Measurements from ENCODE around the gene LRP1.

Gene LRP1

DNA sequence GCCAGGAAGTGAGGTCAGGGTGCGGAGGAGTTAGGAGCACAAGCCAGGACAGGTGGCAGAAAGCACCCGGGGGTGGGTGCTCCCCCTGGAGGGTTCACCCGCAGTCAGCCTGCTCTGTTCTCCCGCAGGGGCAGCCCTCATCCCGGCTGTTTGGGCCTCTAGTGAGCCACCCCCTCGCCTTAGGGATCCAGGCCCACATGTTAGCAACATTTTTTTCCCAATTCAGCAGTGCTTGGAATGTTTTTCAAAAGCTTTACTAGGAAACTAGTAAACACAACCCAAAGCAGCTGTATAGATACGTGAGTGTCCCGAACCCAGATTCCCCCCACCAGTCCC, 59.8 kb downstream of the LRP1 start:
- in situ Hi-C loops (cut with MboI; ENCODE audit: low sequenced_read_pairs), result no loop called here

DNA sequence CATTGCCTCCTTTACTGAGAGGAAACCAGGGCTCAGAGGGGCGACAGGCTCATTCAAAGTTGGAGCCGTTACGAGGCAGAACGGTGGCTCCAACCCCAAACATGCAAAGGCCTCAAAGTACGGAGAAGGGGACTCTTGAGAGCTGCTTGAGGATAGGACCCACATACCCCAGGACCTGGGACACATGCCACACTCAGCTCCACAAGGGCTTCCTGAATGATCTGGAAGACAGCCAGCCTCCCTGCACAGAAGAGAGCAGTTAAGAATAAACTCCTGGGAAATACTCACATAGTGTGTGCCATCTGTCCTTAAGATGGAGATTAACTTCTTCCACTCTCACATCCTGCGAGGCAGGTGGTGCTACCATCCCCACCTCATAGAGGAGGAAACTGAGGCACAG, 61.8 kb downstream of the LRP1 start:
- in situ Hi-C loops (cut with MboI; ENCODE audit: low sequenced_read_pairs), result no loop called here

DNA sequence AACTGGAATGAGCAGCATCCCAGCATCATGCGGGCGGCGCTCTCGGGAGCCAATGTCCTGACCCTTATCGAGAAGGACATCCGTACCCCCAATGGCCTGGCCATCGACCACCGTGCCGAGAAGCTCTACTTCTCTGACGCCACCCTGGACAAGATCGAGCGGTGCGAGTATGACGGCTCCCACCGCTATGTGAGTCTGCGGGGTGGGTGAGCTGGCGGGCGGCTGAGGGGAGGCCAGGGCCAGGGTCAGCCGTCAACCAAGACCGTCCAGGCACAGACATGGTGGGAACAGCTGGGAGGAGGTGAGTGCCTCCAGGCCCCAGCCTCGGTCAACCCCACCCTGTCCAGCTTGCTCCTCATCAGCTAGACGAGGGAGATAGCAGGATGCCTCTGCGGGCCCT, 62.5 kb downstream of the LRP1 start:
- in situ Hi-C loops (cut with MboI; ENCODE audit: low sequenced_read_pairs), result no loop called here

- in situ Hi-C loops (cut with MboI; ENCODE audit: low sequenced_read_pairs), result no loop called here
Measured at GRCh38 chr12:57191410-57191809, 63.1 kb downstream of the LRP1 start.

GRCh38 chr12:57192920-57193319, 64.6 kb downstream of the LRP1 start:
- in situ Hi-C loops (cut with MboI; ENCODE audit: low sequenced_read_pairs), result no loop called here

DNA sequence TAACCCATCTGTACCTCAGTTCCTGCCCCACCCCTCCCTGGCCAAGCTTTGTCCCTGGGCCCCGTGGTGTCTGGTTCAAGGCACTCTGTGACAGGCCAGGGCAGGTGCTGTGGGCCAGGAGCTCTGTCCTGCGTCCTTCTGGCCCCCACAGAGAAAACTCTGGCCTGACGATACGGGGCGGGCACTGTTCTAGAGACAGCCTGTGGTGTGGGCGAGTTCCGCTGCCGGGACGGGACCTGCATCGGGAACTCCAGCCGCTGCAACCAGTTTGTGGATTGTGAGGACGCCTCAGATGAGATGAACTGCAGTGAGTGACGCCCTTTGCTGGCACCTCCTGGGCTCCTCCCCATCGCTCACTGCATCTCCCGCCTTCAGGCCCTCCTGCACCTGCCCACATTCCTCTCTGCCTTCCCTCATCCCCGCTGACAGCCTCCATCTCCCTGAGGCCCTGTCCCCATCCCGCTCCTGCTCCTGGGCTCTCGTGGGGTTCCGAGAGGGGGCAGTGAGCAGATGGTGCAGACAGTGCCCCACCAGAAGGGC, 65.5 kb downstream of the LRP1 start:
- in situ Hi-C loops (cut with MboI; ENCODE audit: low sequenced_read_pairs), result no loop called here

DNA sequence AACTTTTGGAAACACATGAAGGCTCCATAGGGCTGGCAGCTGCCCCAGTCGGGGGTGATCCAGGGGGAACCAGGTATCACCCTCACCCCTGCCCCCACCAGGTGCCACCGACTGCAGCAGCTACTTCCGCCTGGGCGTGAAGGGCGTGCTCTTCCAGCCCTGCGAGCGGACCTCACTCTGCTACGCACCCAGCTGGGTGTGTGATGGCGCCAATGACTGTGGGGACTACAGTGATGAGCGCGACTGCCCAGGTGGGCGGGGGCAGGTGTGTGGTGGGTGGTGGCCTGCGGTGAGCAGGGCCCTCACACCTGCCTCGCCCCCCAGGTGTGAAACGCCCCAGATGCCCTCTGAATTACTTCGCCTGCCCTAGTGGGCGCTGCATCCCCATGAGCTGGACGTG, 66.0 kb downstream of the LRP1 start:
- in situ Hi-C loops (cut with MboI; ENCODE audit: low sequenced_read_pairs), result no loop called here

DNA sequence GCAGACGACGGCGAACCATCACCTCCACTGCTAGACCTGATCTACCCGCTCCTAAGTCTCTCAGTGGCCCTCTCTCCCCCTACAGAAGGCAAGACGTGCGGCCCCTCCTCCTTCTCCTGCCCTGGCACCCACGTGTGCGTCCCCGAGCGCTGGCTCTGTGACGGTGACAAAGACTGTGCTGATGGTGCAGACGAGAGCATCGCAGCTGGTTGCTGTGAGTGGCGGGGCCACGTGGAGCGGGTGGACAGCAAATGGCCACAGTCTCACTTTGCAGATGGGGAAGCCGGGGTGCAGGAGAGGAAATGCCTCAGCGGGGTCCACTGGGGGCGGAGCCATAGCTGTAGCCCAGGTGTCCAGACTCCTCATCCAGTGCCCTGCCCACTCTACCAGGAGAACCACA, 66.9 kb downstream of the LRP1 start:
- in situ Hi-C loops (cut with MboI; ENCODE audit: low sequenced_read_pairs), result no loop called here

GRCh38 chr12:57195611-57196371, 67.5 kb downstream of the LRP1 start:
- in situ Hi-C loops (cut with MboI; ENCODE audit: low sequenced_read_pairs), result no loop called here

DNA sequence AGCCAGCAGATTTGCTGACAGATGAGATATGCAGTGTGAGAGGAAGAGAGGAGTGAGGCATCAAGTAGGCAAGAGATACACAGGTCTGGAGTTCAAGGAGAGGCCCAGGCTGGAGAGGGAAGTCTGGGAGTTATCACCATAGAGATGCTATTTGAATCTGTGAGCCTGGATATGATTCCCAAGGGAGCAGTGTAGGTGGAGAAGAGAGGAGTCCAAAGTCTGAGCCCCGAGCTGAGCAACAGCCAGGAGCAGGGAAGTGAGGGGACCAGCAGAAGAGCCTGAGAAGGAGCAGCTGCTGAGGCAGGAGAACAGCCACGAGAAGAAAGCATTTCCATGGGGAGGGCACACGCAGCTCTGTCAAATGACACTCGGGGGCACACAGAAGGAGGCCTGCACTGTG, 68.2 kb downstream of the LRP1 start:
- in situ Hi-C loops (cut with MboI; ENCODE audit: low sequenced_read_pairs), result no loop called here

DNA sequence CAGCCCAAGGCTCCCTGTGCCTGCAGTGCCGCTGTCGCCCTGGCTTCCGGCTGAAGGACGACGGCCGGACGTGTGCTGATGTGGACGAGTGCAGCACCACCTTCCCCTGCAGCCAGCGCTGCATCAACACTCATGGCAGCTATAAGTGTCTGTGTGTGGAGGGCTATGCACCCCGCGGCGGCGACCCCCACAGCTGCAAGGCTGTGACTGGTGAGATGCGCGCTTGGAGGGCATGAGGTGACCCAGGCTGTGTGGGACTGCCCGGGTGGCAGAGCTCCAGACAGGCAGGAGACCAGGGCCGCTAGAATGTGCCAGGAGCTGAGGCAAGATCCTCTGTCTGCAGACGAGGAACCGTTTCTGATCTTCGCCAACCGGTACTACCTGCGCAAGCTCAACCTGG, 68.7 kb downstream of the LRP1 start:
- in situ Hi-C loops (cut with MboI; ENCODE audit: low sequenced_read_pairs), result no loop called here

- in situ Hi-C loops (cut with MboI; ENCODE audit: low sequenced_read_pairs), result no loop called here
Measured at GRCh38 chr12:57198329-57198728, 70.0 kb downstream of the LRP1 start.

- in situ Hi-C loops (cut with MboI; ENCODE audit: low sequenced_read_pairs), result no loop called here
Measured at GRCh38 chr12:57199191-57199590, 70.9 kb downstream of the LRP1 start.

DNA sequence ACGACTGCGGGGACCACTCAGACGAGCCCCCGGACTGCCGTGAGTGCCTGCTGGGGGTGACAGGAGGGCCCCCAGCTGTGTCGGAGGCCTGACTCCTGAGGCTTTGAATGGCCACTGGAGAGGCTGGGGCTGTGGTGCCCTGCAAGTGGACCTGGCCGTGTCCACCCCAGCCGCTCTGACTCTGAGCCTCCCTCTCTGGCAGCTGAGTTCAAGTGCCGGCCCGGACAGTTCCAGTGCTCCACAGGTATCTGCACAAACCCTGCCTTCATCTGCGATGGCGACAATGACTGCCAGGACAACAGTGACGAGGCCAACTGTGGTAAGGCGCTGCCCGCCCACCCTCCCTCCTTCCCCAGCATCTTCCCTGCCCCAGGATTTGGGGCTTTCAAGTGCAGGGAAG, 72.2 kb downstream of the LRP1 start:
- in situ Hi-C loops (cut with MboI; ENCODE audit: low sequenced_read_pairs), result no loop called here

DNA sequence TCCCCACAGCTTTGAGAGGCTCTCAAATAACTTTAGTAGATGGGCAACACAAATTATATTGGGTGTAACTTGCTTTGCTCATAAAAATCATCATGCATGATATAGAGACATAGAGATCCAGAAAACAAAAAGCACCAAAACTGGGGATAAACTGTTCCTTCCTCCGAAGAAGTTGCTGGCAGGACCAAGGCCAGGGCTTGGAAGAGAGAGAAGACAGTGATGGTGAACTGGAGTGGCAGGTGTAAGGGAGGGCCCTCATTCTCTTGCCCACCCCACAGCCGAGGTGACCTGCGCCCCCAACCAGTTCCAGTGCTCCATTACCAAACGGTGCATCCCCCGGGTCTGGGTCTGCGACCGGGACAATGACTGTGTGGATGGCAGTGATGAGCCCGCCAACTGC, 72.9 kb downstream of the LRP1 start:
- in situ Hi-C loops (cut with MboI; ENCODE audit: low sequenced_read_pairs), result no loop called here

DNA sequence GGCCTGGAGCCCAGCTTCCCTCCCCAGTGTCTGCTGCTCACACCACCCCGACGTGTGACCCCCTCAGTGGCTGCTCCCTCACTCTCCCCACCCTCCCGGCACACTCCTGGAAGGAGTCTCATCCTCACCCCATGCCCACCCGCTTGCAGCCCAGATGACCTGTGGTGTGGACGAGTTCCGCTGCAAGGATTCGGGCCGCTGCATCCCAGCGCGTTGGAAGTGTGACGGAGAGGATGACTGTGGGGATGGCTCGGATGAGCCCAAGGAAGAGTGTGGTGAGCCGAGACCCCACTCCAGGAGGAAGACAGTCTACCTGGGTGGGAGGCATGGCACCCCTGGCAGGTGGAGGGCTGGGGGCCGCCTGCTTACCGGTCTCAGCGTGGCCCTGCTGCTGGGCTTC, 73.3 kb downstream of the LRP1 start:
- in situ Hi-C loops (cut with MboI; ENCODE audit: low sequenced_read_pairs), result no loop called here

DNA sequence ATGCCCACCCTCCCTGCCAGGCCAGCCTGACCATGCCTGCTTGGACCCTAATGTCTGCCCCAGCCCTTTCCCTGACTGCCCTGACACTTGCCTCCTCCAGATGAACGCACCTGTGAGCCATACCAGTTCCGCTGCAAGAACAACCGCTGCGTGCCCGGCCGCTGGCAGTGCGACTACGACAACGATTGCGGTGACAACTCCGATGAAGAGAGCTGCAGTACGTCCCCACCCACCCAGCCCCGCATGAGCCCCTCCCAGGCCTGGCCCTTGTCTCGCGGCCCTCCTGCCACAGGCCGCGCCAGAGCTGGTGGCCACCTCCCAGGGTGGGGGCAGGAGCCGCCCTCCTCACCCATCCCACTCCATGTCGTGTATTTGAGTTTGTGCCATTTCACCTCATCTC, 74.0 kb downstream of the LRP1 start:
- in situ Hi-C loops (cut with MboI; ENCODE audit: low sequenced_read_pairs), result no loop called here

DNA sequence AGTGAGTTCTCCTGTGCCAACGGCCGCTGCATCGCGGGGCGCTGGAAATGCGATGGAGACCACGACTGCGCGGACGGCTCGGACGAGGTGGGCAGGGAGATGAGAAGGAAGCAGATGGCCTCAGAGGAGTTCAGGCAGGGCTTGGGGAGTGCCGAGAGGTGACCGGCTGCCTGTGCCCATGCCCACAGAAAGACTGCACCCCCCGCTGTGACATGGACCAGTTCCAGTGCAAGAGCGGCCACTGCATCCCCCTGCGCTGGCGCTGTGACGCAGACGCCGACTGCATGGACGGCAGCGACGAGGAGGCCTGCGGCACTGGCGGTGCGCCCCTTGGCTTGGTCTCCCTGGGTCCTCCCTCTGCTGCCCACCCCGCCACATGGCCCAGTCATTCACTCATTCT, 74.9 kb downstream of the LRP1 start:
- in situ Hi-C loops (cut with MboI; ENCODE audit: low sequenced_read_pairs), result no loop called here

GRCh38 chr12:57203791-57204190, 75.5 kb downstream of the LRP1 start:
- in situ Hi-C loops (cut with MboI; ENCODE audit: low sequenced_read_pairs), result no loop called here

DNA sequence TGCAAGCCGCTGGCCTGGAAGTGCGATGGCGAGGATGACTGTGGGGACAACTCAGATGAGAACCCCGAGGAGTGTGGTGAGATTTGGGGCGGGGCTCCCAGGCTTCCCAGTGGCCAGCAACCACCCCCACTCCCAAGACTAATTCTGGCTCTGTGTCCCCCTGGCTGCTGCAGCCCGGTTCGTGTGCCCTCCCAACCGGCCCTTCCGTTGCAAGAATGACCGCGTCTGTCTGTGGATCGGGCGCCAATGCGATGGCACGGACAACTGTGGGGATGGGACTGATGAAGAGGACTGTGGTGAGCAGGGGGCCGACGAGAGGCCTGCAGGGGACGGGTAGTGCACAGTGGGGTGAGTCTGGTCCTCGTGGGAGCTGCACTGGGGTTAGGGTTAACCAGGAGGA, 76.2 kb downstream of the LRP1 start:
- in situ Hi-C loops (cut with MboI; ENCODE audit: low sequenced_read_pairs), result no loop called here

DNA sequence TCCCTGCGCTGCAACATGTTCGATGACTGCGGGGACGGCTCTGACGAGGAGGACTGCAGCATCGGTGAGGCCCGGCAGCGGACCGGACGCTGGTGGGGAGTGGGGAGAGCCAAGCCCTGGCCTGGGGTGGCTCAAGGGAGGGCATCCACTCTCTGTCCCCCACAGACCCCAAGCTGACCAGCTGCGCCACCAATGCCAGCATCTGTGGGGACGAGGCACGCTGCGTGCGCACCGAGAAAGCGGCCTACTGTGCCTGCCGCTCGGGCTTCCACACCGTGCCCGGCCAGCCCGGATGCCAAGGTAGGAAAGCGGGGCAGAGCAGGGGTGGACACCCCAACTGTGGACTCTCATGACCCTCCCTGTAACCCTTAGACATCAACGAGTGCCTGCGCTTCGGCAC, 76.9 kb downstream of the LRP1 start:
- in situ Hi-C loops (cut with MboI; ENCODE audit: low sequenced_read_pairs), result no loop called here

- in situ Hi-C loops (cut with MboI; ENCODE audit: low sequenced_read_pairs), result no loop called here
Measured at GRCh38 chr12:57205931-57206330, 77.6 kb downstream of the LRP1 start.

All from hTERT RPE-1 (cell line).